Endothelial cell of umbilical vein (primary cell): ENCODE results near the gene SZT2.
"Not testable (repeated sequence)": the region's sequence is repeated elsewhere in the genome, so short reads cannot be mapped to it uniquely, and the experiment has no call there.

Experiments used
- MYC ChIP-seq: IDR thresholded peaks from one replicate; pipeline ENCODE4 v1.6.1; 2011; ENCODE audit warnings: mild to moderate bottlenecking, low read depth, low read length
- POLR2A ChIP-seq: IDR thresholded peaks from 2 replicates; pipeline ENCODE4 v1.6.1; 2012; ENCODE audit warnings: low read depth, mild to moderate bottlenecking, control low read depth, low read length
- TF ChIP-seq, protein P1 (sequence below), 2 donors: IDR thresholded peaks; 1 replicate in 1 of 2; 2 replicates in 1 of 2; pipeline ENCODE4 v1.5.1; 2011; ENCODE audit warnings: low read length in 2 of 2, mild to moderate bottlenecking in 2 of 2, moderate library complexity in 2 of 2, control low read depth in 1 of 2, inconsistent platforms in 1 of 2, low read depth in 1 of 2; ENCODE audit not compliant: insufficient read depth in 1 of 2; ENCODE audit errors: extremely low read depth in 1 of 2

DNA sequence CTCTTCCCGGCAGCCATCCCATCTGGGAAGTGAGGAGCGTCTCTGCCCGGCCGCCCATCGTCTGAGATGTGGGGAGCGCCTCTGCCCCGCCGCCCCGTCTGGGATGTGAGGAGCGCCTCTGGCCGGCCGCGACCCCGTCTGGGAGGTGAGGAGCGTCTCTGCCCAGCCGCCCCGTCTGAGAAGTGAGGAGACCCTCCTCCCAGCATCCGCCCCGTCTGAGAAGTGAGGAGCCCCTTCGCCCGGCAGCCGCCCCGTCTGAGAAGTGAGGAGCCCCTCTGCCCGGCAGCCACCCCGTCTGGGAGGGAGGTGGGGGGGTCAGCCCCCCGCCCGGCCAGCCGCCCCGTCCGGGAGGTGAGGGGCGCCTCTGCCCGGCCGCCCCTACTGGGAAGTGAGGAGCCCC lies 112.1 kb downstream of the SZT2 start:
- TF ChIP-seq, protein P1, sequence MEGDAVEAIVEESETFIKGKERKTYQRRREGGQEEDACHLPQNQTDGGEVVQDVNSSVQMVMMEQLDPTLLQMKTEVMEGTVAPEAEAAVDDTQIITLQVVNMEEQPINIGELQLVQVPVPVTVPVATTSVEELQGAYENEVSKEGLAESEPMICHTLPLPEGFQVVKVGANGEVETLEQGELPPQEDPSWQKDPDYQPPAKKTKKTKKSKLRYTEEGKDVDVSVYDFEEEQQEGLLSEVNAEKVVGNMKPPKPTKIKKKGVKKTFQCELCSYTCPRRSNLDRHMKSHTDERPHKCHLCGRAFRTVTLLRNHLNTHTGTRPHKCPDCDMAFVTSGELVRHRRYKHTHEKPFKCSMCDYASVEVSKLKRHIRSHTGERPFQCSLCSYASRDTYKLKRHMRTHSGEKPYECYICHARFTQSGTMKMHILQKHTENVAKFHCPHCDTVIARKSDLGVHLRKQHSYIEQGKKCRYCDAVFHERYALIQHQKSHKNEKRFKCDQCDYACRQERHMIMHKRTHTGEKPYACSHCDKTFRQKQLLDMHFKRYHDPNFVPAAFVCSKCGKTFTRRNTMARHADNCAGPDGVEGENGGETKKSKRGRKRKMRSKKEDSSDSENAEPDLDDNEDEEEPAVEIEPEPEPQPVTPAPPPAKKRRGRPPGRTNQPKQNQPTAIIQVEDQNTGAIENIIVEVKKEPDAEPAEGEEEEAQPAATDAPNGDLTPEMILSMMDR (IDR thresholded peaks at IDR 0.05; ENCODE audit: extremely low read depth in 1 of 2, insufficient read depth in 1 of 2, low read depth in 1 of 2, low read length in 2 of 2), result not testable (repeated sequence)
- not testable (repeated sequence) for TF ChIP-seq POLR2A, MYC
